ENCODE results near the gene TENM4. TPM values are rescaled to one million over a fixed set of nuclear protein-coding genes. Genes with fewer than 3 reads are reported as not detected.

TENM4 gene
- total RNA-seq, 2 donors from 2014 or later, result 2.6 to 6.8 TPM

GRCh38 chr11:78933350-78933749 lies 507.5 kb downstream of the TENM4 start:
- no peaks in the 10 kb centered on the region for H3K4me1 ChIP-seq (replicated peaks)
- no peak for DNase-seq (ENCODE audit: low spot score)
- TF ChIP-seq POLR2AphosphoS5 (IDR thresholded peaks at IDR 0.05) (no peak), CTCF (IDR thresholded peaks at IDR 0.05) (no peak), POLR2A (IDR thresholded peaks at IDR 0.05) (no peak)
- WGBS, result 76% methylated on average over 5 of the region's 5 CpGs
- intact Hi-C loops (cut with DNase I), result no loop called here
- H3K27me3 ChIP-seq (replicated peaks; ENCODE audit: insufficient read depth), result no peaks in the 10 kb centered on the region
- H3K27ac ChIP-seq, result no peak overlapping the region
- no peaks in the 10 kb centered on the region for H3K9me3 ChIP-seq
- H3K4me3 ChIP-seq, result no peak overlapping the region
- no peaks in the 10 kb centered on the region for H3K36me3 ChIP-seq

- no peak for TF ChIP-seq CTCF (IDR thresholded peaks at IDR 0.05)
- no peak for TF ChIP-seq POLR2A (IDR thresholded peaks at IDR 0.05)
- TF ChIP-seq POLR2AphosphoS5 (IDR thresholded peaks at IDR 0.05), result no peak
- intact Hi-C loops (cut with DNase I), result no loop called here
- H3K27me3 ChIP-seq (replicated peaks; ENCODE audit: insufficient read depth), result no peaks in the 10 kb centered on the region
- H3K4me3 ChIP-seq, result no peak overlapping the region
- H3K36me3 ChIP-seq, result no peaks in the 10 kb centered on the region
- H3K27ac ChIP-seq, result no peak overlapping the region
- DNase-seq (ENCODE audit: low spot score), result no peak
- H3K9me3 ChIP-seq, result no peaks in the 10 kb centered on the region
- no peaks in the 10 kb centered on the region for H3K4me1 ChIP-seq (replicated peaks)
- 99% methylated on average over 11 of the region's 11 CpGs for WGBS
Observed at GRCh38 chr11:78932757-78933156, 508.1 kb downstream of the TENM4 start.

- H3K27ac ChIP-seq, result no peak overlapping the region
- WGBS, result 91% methylated on average over 4 of the region's 4 CpGs
- TF ChIP-seq POLR2A (IDR thresholded peaks at IDR 0.05) (no peak), POLR2AphosphoS5 (IDR thresholded peaks at IDR 0.05) (no peak), CTCF (IDR thresholded peaks at IDR 0.05) (no peak)
Observed at GRCh38 chr11:78931891-78932290, 508.9 kb downstream of the TENM4 start.

DNA sequence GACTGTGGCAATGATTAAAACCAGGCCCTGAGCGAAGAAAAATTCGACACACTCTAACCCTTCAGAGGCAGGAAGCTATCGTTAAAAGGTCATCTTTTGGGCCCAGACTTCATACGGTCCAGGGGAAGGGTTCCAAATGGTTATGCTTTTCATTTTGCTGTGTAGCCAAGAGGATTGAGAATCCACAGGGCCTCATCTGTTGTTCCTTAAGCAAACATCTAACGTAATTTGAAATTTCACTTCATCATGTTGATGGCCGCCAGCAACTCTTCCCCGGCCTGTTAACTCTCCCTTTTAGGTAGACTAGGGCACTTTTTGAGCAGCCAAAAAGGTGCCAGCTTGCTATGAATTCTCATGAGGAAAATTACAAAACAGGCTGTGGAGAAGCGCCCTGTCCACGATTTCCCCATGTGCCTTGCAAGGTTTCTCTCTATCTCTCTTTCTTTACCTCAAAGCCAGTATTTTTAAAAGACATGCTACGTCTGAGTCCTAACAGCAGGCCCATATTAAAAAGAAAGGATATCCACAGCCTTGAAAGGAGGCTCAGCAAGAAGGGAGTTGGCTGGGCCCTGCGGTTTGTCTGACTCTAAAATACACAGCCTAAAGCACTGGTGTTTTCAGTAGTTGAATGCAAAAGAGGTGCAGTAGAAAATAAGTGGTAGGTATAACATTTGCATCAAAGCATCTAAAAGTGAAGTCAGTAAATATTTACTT lies 509.9 kb downstream of the TENM4 start:
- H3K9me3 ChIP-seq, result no peaks in the 10 kb centered on the region
- WGBS, result 82% methylated on average over 11 of the region's 11 CpGs
- no peak overlapping the region for H3K27ac ChIP-seq
- no peaks in the 10 kb centered on the region for H3K36me3 ChIP-seq
- intact Hi-C loops (cut with DNase I), result no loop called here
- no peak overlapping the region for H3K4me3 ChIP-seq
- TF ChIP-seq POLR2AphosphoS5 (IDR thresholded peaks at IDR 0.05) (no peak), POLR2A (IDR thresholded peaks at IDR 0.05) (no peak), CTCF (IDR thresholded peaks at IDR 0.05) (no peak)
- no peaks in the 10 kb centered on the region for H3K4me1 ChIP-seq (replicated peaks)
- no peaks in the 10 kb centered on the region for H3K27me3 ChIP-seq (replicated peaks; ENCODE audit: insufficient read depth)
- DNase-seq (ENCODE audit: low spot score), result no peak

More at GRCh38 chr11:78931891-78932290, 508.9 kb downstream of the TENM4 start:
- no peak for DNase-seq (ENCODE audit: low spot score)
- no peaks in the 10 kb centered on the region for H3K36me3 ChIP-seq
- H3K9me3 ChIP-seq, result no peaks in the 10 kb centered on the region
- H3K4me3 ChIP-seq, result no peak overlapping the region
- H3K27me3 ChIP-seq (replicated peaks; ENCODE audit: insufficient read depth), result no peaks in the 10 kb centered on the region
- intact Hi-C loops (cut with DNase I), result no loop called here
- H3K4me1 ChIP-seq (replicated peaks), result no peaks in the 10 kb centered on the region

DNA sequence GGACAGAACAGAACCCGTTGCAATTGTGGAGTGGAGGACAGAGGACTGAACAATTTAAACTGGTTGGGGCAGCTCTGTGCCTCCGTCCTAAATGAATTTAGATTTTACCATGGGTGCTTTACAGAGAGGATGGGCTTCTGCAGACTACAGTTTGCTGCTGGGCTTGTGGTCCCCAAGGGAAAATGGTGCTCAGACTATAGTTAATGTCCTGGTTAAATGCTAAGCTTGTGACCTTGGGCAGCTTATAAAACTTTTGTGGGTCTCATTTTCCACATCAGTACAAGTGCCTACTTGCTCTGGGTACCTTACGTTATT lies 511.0 kb downstream of the TENM4 start:
- no peaks in the 10 kb centered on the region for H3K36me3 ChIP-seq
- no peaks in the 10 kb centered on the region for H3K4me1 ChIP-seq (replicated peaks)
- DNase-seq (ENCODE audit: low spot score), result no peak
- H3K4me3 ChIP-seq, result no peak overlapping the region
- H3K27me3 ChIP-seq (replicated peaks; ENCODE audit: insufficient read depth), result no peaks in the 10 kb centered on the region
- no peak for TF ChIP-seq POLR2A (IDR thresholded peaks at IDR 0.05)
- no peak for TF ChIP-seq CTCF (IDR thresholded peaks at IDR 0.05)
- TF ChIP-seq POLR2AphosphoS5 (IDR thresholded peaks at IDR 0.05), result no peak
- H3K27ac ChIP-seq, result no peak overlapping the region
- intact Hi-C loops (cut with DNase I), result no loop called here
- H3K9me3 ChIP-seq, result no peaks in the 10 kb centered on the region
- 80% methylated on average over 3 of the region's 3 CpGs for WGBS
